Measurements from ENCODE around the gene TRIAP1.

DNA sequence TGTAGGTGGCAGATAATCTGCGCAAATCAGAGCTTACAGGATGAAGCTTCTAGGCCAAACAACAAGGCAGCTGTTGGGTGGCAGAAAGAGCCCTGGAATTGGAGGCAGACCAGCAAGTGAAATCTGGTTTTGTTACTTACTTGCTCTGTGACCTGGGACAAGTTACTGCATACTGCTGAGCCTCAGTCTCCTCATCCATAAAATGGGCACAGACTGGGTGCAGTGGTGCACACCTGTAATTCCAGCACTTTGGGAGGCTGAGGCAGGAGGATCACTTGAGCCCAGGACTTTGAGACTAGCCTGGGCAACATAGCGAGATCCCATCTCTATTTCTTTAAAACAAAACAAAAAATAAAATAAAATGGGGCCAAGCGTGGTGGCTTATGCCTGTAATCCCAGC, 39.6 kb downstream of the TRIAP1 start:
- TF ChIP-seq, protein P1, sequence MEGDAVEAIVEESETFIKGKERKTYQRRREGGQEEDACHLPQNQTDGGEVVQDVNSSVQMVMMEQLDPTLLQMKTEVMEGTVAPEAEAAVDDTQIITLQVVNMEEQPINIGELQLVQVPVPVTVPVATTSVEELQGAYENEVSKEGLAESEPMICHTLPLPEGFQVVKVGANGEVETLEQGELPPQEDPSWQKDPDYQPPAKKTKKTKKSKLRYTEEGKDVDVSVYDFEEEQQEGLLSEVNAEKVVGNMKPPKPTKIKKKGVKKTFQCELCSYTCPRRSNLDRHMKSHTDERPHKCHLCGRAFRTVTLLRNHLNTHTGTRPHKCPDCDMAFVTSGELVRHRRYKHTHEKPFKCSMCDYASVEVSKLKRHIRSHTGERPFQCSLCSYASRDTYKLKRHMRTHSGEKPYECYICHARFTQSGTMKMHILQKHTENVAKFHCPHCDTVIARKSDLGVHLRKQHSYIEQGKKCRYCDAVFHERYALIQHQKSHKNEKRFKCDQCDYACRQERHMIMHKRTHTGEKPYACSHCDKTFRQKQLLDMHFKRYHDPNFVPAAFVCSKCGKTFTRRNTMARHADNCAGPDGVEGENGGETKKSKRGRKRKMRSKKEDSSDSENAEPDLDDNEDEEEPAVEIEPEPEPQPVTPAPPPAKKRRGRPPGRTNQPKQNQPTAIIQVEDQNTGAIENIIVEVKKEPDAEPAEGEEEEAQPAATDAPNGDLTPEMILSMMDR (conservative IDR thresholded peaks at IDR 0.05; ENCODE audit: low read length): no peak
- no peak for TF ChIP-seq EZH2phosphoT487 (IDR thresholded peaks at IDR 0.05; ENCODE audit: borderline replicate concordance)
